ENCODE data around the gene WFIKKN1.

WFIKKN1 gene

DNA sequence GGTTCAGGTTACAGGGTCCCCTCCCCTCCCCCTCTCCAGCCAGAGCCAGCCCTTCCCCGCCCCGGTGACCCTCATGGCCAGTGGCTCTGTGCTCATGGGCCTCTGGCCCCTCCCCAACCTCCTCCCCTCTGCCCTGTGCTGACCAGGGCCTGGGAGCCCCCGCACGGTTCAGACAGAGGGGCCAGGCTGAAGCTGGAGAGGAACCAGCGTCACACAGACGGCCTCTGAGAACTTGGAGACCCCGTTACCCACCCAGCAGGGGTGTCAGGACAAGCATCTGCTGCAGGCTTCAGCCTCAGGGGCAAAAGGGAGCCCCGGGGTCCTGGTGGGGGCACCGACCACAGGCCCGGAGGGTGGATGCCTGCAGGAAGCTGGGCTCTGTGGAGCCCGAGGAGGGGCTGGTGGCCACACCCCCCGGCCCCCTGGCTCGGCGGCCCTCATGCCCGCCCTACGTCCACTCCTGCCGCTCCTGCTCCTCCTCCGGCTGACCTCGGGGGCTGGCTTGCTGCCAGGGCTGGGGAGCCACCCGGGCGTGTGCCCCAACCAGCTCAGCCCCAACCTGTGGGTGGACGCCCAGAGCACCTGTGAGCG lies at the start of gene WFIKKN1:
Gene WFIKKN1, plus strand, starts transcription at position 171 of the 591 bp plus-strand sequence. Its CDS starts 269 bp downstream, at position 440.
- DNase-seq: no peak

DNA sequence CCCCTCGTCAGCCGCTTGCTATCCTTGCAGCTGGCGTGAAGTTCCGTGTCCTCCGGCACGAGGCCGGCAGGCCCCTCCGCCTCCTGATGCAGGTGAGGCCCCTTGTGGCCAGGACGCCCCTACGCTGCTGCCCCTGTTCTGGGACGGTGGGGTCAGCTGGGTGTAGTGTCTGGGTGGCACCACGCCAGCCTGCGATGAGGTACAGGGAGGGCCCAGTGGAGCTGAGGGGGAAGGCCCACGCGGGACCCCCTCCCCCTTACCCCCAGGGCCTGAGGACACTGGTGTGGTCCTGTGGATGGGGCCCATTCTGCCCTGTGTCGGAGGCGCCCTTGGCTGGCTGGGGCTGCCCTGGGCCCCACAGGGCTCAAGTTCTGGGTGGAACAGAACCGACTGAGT lies 48.6 kb upstream of the WFIKKN1 start:
- DNase-seq: no peak

DNA sequence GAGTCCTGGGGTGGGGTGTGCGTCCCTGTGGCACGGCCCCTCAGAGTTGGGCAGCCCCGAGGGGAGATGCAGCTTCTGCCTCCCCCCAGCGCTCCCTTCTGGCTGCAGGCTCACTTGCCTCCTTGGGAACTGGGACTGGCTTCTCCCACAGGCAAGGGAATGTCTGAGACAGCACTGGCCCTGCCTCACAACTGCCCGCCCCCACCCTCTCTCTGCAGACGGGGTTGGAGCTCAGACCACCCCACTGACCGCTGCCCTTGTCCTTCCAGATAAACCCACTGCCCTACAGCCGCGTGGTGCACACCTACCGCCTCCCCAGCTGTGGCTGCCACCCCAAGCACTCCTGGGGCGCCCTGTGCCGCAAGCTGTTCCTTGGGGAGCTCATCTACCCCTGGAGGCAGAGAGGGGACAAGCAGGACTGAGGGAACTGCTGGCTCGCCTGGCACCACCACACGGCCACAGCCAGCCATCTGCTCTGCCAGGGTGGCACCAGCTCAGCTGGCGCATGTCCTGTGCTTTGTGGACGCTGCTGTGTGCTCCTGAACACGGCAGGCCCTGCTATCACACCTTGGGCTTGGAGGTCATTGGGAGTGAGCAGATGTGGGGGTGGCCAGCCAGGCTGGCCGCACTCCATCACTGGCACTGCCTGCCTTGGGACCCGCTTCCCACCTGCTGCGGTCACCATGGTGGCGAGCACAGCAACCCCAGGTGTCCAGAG lies 48.0 kb upstream of the WFIKKN1 start:
- no peak for DNase-seq

DNA sequence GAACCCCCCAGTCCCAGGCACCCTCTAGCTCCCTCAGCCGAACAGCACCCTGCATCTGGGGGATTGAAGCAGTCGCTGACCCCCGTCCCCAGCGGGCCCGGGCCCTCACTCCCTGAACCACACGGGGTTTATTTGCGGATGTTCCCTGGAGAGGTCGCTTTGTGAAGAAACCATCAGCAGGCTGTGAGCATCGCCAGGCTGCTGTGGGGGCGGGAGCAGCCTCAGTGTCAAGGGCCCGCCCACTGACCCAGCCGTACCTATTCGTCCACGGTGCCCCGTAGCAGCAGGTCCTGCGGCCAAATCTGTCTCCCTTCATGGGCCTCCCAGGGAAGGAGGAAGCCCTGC lies 47.3 kb upstream of the WFIKKN1 start:
- DNase-seq: no peak

GRCh38 chr16:583815-584591 lies 46.8 kb upstream of the WFIKKN1 start:
- DNase-seq: no peak

- DNase-seq: no peak
Measured at GRCh38 chr16:585351-585750, 45.4 kb upstream of the WFIKKN1 start.

- DNase-seq: no peak
Measured at GRCh38 chr16:586047-586644, 44.6 kb upstream of the WFIKKN1 start.

DNA sequence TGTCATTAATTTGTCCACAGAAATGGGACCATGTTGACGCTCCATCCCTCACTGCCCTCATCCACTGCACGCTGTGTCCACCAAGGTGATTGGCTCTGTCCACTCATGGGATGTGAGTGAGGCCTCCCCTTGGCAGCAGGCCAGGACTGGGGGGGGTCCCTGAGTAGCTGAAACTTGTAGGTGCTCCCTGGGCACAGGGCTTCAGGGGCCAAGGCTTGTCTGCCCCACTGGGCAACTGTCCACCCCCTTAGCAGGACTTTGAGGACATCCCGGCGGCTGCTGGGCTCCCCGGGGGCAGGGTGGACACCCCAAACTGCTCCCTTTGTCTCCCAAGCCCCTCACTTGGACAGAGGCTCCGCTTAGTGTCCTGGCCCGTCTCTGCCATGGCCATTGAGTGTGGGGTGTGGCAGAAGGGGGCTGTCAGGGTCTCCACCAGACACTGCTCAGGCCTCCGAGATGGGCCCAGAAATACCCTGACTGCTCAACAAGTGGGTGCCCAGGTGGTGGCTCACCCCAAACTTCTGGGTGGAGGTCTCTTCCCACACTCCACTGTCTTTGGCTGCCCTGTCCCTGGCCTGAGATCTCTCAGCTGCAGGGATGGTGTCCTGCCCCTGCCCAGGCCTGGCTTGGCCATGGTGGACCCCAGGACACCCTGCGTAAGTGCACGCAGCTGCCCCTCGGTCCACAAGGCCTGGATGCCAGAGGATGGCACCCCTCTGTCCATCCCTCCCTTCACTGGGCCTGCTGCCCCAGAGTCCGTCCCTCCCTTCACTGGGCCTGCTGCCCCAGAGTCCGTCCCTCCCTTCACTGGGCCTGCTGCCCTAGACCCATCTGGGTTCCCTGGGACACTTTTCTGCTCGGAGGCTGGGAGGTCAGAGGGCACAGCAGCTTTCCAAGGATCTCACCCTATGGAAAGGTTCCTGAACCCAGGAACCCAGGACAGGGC lies 43.9 kb upstream of the WFIKKN1 start:
- no peak for DNase-seq

DNA sequence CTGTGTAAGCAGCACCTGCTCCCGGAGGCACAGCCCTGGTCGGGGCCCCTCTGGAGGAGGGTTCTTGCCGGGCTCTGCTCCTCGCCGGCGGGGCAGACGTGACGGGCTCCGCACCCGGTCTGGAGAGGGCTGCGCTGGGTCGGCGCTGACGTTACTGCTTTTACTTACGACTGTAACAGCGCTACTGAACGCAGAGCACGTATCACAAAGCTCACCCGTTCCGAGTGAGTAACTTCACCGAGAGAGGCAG lies 42.2 kb upstream of the WFIKKN1 start:
- no peak for DNase-seq

DNA sequence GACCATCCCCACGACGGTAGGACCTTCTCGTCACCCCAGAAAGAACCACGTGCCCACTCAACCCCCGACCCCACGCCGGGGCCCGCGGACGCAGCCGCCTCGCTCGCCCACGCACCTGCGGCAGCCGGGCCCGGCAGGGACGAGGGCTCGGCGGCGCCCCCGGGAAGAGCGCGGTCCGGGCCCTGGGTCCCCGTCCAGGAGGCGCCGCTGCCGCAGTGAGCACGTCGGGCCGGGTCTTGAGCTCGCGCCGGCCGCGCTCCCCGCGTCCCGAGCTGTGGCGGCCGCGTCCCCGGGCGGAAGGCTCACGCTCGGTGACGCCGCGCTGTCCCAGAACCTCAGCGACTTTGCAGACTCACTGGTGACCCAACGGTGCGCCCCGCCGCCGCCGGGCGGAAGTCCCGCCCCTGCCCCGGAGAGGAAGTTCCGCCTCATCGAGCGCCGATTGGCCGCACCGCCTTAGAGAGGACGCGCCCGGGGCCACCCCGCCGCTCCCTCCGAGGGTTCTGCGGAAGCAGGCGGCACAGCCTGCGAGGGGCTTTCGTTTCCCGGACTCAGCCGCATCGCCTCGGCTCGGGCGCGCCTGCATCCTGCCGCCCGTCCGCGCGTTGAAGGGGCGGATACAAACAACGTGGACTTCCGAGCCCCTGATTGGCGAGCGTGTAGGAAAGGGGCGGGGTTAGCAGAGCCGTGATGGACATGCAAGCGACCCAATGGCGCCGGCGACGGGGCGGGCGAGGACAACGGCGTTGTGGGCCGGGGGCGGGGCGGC lies 41.7 kb upstream of the WFIKKN1 start:
- DNase-seq: peak; percentile 68

DNA sequence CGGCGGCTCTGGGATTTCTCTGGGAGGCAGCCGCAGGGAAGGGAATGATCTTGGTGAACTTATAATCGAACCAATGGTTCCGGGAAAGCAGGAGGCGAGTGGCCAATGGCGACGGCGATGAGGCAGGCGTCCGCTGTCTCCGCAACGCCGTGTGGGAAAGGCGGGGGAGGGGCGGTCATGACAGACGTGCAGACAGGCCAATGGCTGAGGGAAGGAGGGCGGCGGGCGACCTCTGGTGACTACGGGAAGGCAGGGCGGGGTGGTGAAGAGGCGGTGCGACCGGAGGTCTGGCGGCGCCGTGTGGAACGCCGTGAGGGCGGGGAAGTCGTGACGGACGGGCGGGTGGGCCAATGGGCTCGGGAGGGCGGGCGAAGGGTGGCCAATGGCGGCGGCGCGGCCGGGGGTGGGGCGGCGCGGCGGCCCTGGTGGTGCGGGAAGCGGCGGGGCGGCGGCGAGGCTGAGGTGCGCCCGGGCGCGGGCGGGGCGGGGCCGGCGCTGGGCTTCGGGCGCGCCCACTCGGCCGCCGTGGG lies 41.1 kb upstream of the WFIKKN1 start, which contains the start of gene RAB40C:
Gene RAB40C, plus strand, starts transcription at position 409 of the 530 bp plus-strand sequence. CDS start 226 bp downstream, outside the sequence.
- peak; percentile 80 for DNase-seq

- DNase-seq: no peak
Measured at GRCh38 chr16:590188-590814, 40.5 kb upstream of the WFIKKN1 start.

DNA sequence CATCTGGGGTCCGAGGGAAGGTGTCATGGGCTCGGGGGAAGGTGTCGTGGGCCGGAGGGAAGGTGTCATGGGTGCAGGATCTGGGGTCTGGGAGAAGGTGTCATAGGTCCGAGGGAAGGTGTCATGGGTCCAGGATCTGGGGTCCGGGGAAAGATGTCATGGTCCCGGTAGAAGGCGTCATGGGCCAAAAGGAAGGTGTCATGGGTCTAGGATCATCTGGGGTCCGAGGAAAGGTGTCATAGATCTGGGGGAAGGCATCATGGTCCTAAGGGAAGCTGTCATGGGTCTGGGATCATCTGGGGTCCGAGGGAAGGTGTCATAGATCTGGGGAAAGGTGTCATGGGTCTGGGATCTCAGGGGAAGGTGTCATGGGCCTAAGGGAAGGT lies 40.0 kb upstream of the WFIKKN1 start:
- no peak for DNase-seq

DNA sequence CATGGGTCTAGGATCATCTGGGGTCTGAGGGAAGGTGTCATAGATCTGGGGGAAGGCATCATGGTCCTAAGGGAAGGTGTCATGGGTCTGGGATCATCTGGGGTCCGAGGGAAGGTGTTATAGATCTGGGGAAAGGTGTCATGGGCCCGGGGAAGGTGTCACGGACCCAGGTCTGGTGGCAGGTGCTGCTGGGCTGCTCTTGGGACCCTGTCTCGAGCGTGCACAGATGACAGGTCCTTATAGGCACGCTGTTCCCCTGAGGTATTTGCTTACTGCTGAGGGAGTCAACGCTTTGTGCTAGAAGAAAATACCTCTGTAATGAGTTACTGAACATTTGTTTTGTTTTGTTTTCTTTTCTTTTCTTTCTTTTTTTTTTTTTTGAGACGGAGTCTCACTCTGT lies 39.6 kb upstream of the WFIKKN1 start:
- DNase-seq: no peak

DNA sequence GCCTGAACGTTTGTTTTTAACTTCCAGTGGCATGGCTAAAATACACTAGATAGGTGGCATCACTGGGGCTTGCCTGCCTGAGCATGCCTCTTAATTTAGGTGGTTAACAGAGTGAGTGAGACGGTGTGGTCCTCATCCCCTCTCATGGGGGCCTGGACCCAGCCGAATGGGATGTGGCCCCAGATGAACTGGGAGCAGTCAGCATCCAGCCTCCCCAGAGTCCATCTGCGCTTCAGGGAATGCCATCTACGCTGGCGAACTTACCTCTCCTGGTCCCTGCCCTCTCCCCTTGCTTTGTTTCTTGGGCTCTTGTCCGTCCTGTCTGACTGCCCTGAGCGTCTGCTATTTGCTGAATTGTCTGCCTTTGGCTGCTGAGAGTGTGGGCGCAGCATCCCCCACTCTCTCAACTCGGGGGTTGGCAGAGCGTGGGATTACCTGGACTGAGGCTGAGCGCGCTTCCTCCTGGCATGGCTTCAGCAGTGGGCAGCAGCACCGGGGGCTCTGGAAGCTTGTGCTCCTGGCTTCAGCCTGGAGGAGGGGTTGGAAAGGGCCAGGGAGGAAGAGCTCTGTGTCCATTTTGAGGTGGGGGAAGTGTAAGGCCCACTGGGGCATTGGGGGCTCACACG lies 38.8 kb upstream of the WFIKKN1 start:
- no peak for DNase-seq

DNA sequence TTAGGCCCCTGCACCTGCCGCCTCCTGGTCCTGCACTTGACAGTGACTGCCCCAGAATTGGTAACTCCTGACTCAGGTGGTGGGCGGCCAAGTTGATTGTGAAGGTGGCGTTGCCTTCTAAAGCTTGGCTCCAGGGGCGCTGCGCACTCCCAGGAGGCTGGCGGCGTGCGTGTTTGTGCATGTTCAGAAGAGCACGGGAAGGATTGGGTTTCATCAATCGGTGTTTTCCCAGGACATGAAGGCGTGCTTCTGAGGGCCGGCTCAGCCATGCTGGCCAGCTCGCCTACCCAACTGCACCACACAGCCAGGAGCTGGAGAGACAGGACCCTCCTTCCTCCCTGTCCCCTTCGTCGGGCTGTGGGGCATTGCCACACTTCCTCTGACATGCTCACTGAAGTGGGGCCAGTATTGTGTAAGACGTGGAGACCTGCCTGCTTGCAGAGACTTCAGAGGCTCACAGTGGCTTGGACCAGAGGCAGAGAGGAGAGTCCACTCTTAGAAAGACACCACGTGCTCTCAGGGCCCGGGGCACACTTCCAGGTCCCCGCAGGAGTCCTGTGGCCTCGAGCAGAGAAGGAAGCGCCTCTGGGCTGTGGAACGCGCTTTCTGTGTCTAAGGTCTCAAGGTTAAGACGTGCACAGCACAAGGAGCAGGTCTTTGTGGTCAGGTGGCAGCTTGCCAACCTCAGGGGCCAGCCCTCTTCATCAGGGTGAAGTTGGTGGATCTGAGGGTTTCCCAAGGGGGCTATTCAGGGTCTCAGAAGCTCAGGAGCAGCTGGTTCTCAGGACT lies 38.1 kb upstream of the WFIKKN1 start:
- DNase-seq: no peak

DNA sequence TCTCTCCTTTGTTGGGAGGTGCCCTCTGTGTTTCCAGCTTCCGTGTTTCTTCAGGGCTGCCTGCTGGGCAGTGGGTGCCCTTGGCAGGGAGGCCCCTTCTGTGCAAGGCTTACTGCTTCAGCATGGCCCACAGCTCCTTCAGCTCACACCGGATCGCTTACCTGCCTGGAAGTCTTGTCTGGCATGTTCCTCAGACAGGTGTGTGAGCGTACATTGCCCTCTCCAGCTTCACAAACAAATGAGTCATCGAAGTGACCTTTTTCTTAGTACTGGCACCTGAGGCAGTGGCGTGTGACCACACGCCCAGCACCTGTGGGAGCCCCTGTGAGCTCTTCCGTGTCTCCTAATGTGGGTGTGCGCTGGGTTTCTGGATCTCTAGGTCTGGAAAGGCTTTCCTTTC lies 37.4 kb upstream of the WFIKKN1 start:
- no peak for DNase-seq

- DNase-seq: no peak
Measured at GRCh38 chr16:593807-594206, 37.0 kb upstream of the WFIKKN1 start.

DNA sequence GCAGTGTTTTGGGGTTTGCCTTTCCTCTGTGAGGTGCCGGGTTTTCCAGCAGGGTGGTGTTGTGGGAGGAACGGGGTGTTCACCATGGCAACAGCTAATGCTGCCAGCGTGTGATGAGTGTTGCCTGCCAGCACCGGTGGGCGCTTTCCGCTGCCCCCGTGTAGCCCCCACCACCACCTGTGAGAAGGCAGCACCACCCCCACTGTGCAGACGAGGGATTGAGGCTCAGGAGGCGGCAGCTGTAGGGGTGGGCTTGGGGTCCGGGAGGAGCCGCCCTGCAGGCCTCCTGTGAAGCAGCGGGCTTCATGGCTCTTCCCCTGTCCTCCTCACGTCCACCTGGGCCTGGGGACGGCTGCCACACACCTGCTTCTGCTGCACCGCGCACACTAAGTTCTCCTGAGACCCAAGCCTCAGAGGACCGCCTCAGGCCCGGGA lies 35.7 kb upstream of the WFIKKN1 start:
- DNase-seq: no peak
